IPS DF 6.9 (cell line): Measurements from ENCODE around the gene HSFY1.
"Not testable (repeated sequence)": the region's sequence is repeated elsewhere in the genome, so short reads cannot be mapped to it uniquely, and the experiment has no call there.

Experiments used
- DNase-seq: peaks from one replicate; pipeline ENCODE4 v3.0.0-alpha.2; 2013; ENCODE audit warnings: low read depth, low spot score
- H3K27ac ChIP-seq: one replicate; pipeline ENCODE4 v1.5.1; 2013; ENCODE audit warnings: low read length, control low read depth
- H3K27me3 ChIP-seq: 2 replicates; pipeline ENCODE4 v1.6.1; 2013; ENCODE audit warnings: mild to moderate bottlenecking, low read length; ENCODE audit not compliant: control insufficient read depth, insufficient read depth
- H3K36me3 ChIP-seq: 2 replicates; pipeline ENCODE4 v1.6.1; 2013; ENCODE audit warnings: low read length; ENCODE audit not compliant: control insufficient read depth, insufficient read depth
- H3K4me1 ChIP-seq: 2 replicates; pipeline ENCODE4 v1.6.1; 2013; ENCODE audit warnings: low read length; ENCODE audit not compliant: control insufficient read depth, insufficient read depth
- H3K4me3 ChIP-seq: 2 replicates; pipeline ENCODE4 v1.5.1; 2013; ENCODE audit warnings: mild to moderate bottlenecking, low read length
- H3K9me3 ChIP-seq: 2 replicates; pipeline ENCODE4 v1.6.1; 2013; ENCODE audit warnings: low read length, inconsistent platforms; ENCODE audit not compliant: control insufficient read depth, insufficient read depth
- WGBS: extraction: QIAGEN DNeasy Blood & Tissue Kit; methylation state at CpG from one replicate; pipeline ENCODE4 v1.1.7; 2013; ENCODE audit warnings: mixed read lengths, missing lambda C conversion rate; ENCODE audit not compliant: insufficient read length, insufficient coverage; 5-methylcytosine and 5-hydroxymethylcytosine counted together

HSFY1 gene, protein sequence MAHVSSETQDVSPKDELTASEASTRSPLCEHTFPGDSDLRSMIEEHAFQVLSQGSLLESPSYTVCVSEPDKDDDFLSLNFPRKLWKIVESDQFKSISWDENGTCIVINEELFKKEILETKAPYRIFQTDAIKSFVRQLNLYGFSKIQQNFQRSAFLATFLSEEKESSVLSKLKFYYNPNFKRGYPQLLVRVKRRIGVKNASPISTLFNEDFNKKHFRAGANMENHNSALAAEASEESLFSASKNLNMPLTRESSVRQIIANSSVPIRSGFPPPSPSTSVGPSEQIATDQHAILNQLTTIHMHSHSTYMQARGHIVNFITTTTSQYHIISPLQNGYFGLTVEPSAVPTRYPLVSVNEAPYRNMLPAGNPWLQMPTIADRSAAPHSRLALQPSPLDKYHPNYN

DNA sequence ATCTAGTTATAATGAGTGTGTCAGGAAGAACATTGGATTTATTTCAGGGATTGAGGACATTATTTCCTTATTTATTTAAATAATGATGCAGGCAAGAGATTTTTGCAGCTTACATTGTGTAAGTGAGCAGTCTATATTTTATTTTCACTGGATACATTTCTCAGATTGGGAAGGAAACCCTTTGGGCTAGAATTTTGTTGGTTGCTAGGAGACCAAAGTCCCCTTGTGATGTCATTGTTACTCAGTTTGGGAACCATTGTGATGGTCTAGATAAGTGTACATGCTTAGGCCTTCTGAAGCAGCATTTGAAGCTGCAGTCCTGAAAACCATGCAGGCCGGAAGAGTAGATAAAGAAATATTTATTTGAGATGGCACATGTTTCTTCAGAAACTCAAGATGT lies at the start of gene HSFY1:
Gene HSFY1 (plus strand): TSS at position 301 of the 400 bp plus-strand sequence. CDS start 68 bp downstream, at position 369.
- H3K36me3 ChIP-seq, H3K27me3 ChIP-seq, H3K9me3 ChIP-seq, H3K4me1 ChIP-seq, H3K4me3 ChIP-seq, H3K27ac ChIP-seq, DNase-seq: not testable (repeated sequence)
- WGBS = no CpG with 5 or more reads among the region's 1 CpG

DNA sequence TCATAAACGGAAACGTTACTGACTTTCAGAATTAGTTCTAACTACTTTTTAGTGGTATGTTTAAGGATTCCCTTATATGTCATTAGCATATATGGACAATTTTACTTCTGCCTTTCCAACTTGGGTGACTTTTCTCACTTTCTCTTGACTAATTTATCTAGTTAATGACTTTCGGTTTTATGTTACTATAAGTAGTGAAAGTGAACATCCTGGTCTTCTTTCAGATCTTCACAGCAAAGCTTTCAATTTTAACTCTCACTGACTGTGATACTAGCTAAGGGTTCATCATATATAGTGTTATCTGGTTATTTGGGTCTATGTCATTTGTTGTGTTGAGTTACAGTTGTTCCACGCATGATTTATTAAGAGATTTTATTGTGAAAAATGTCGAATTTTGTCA lies 42.3 kb upstream of the HSFY1 start:
- not testable (repeated sequence) for H3K9me3 ChIP-seq, H3K27me3 ChIP-seq, DNase-seq, H3K4me1 ChIP-seq, H3K36me3 ChIP-seq, H3K27ac ChIP-seq, H3K4me3 ChIP-seq
- no CpG with 5 or more reads among the region's 5 CpGs for WGBS

DNA sequence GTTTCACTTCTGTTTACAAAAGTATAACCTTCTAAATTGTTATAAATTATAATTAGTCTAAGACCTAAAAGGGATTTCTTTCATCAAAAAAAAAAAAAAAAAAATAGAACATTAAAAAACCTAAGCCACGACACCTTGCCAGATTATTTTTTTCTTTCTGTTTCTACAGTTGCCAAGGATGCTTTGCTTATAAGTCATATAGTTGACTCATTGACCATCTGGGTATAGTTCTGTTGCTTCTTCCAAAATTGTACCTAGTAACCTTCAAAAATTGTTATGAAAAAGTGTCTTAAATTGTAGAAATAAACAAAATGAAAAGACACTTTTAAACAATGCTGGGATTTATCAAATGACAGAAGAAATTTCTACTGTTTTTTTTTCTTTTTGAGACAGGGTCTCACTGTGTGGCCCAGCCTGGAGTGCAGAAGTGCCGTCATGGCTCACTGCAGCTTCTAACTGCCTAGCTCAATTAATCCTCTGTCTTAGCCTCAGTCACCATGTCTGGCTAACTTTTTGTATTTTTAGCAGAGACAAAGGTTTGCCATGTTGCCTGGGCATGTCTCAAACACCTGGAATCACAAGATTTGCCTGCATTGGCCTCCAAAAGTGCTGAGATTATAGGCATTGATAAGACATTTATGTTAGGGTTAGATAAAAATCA lies 15.4 kb upstream of the HSFY1 start:
- H3K4me1 ChIP-seq, H3K36me3 ChIP-seq, H3K9me3 ChIP-seq, H3K27ac ChIP-seq, H3K27me3 ChIP-seq, H3K4me3 ChIP-seq, DNase-seq: not testable (repeated sequence)
- no CpG with 5 or more reads among the region's 2 CpGs for WGBS

DNA sequence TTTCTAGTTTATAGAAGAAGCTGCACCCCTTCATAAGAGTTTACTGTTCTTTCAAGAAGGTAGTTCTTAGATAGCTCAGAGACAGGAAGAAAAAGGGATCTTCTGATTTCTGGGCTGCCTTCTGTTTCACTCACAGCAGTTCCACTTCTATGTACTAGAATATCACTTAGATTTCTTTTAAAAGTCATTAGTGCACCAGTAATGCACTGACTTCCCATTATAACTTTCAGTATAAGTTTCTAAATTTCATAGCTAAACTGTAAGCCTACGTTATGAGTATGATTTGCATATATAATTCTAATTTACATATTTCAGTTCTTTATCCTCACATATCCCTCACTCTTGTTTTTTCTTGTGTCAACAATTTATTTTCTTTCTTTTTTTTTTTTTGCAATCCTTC lies 7.6 kb upstream of the HSFY1 start:
- H3K27ac ChIP-seq, H3K9me3 ChIP-seq, H3K36me3 ChIP-seq, DNase-seq, H3K4me1 ChIP-seq, H3K27me3 ChIP-seq, H3K4me3 ChIP-seq: not testable (repeated sequence)
- WGBS = no CpG with 5 or more reads among the region's 1 CpG

DNA sequence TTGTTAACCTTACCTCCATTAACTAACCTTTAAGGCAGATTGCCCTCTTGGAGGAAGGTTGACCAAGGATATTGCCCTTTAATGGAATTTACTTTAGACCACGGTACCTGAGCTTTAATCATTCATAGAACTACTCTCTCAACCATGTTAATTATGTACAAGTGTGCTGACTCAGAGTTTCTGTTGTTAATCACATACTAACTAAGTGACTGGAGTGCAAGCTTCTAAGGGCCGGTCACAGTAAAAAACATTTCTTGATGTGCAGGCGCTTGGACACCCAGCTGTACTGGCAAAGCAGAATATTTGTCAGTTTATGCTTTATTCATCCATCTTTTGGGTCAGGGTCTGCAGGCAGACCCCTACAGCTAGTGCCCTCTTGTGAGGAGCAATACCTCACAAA lies 6.6 kb downstream of the HSFY1 start:
- not testable (repeated sequence) for H3K36me3 ChIP-seq, H3K4me3 ChIP-seq, H3K9me3 ChIP-seq, DNase-seq, H3K27me3 ChIP-seq, H3K4me1 ChIP-seq, H3K27ac ChIP-seq
- WGBS = no CpG with 5 or more reads among the region's 3 CpGs

DNA sequence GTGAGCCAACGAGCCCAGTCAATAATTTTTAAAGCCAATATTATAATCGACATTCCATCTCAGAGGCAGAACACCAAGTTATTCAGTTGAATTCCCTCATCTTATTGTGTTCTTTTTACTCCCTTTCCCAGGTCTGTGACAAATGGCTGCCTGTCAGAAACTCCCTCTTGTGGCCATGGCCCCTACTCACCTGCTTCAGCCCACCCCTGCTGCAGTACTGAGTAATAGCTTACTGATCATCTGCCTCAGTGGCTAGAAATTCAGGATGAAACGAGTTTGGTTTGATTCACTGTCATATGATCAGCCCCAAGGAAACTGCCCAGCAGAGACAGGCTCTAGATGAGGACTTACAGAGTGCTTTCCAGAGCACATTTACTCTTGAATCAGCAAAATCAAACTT lies 19.4 kb downstream of the HSFY1 start:
- no CpG with 5 or more reads among the region's 3 CpGs for WGBS
- H3K36me3 ChIP-seq, H3K27ac ChIP-seq, H3K9me3 ChIP-seq, H3K4me3 ChIP-seq, H3K27me3 ChIP-seq, H3K4me1 ChIP-seq, DNase-seq: not testable (repeated sequence)
